ENCODE data around the gene INTS7.

DNA sequence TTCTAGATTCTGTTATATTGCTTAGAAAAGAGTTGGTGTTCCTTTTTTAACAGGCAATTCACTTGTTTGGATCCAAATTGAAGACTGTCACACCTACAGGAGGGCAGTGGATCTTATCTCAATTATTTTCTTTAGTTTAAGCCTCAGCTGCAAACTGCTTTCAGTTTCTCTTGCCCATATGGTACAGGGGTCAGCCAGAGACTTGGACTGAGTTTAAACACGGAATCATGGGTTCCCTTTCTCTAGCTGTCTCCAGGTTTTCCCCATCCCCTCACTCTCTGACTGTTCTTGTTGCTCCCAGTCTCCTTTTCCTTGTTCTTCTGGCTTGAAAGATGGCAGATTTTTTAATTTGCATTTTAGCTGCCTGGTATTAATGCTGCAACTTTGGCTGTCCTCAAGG is 18.6 kb upstream of the INTS7 start:
- TF ChIP-seq, protein P1, sequence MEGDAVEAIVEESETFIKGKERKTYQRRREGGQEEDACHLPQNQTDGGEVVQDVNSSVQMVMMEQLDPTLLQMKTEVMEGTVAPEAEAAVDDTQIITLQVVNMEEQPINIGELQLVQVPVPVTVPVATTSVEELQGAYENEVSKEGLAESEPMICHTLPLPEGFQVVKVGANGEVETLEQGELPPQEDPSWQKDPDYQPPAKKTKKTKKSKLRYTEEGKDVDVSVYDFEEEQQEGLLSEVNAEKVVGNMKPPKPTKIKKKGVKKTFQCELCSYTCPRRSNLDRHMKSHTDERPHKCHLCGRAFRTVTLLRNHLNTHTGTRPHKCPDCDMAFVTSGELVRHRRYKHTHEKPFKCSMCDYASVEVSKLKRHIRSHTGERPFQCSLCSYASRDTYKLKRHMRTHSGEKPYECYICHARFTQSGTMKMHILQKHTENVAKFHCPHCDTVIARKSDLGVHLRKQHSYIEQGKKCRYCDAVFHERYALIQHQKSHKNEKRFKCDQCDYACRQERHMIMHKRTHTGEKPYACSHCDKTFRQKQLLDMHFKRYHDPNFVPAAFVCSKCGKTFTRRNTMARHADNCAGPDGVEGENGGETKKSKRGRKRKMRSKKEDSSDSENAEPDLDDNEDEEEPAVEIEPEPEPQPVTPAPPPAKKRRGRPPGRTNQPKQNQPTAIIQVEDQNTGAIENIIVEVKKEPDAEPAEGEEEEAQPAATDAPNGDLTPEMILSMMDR (conservative IDR thresholded peaks at IDR 0.05; ENCODE audit: low read depth in 2 of 2): no peak
- no peak for TF ChIP-seq EZH2 (IDR thresholded peaks at IDR 0.05; ENCODE audit: low read depth, unreplicated experiment)
- no peak for TF ChIP-seq CREB1 (CRISPR knock-in tag; IDR thresholded peaks at IDR 0.05; ENCODE audit: low read depth)
- TF ChIP-seq, protein P2, sequence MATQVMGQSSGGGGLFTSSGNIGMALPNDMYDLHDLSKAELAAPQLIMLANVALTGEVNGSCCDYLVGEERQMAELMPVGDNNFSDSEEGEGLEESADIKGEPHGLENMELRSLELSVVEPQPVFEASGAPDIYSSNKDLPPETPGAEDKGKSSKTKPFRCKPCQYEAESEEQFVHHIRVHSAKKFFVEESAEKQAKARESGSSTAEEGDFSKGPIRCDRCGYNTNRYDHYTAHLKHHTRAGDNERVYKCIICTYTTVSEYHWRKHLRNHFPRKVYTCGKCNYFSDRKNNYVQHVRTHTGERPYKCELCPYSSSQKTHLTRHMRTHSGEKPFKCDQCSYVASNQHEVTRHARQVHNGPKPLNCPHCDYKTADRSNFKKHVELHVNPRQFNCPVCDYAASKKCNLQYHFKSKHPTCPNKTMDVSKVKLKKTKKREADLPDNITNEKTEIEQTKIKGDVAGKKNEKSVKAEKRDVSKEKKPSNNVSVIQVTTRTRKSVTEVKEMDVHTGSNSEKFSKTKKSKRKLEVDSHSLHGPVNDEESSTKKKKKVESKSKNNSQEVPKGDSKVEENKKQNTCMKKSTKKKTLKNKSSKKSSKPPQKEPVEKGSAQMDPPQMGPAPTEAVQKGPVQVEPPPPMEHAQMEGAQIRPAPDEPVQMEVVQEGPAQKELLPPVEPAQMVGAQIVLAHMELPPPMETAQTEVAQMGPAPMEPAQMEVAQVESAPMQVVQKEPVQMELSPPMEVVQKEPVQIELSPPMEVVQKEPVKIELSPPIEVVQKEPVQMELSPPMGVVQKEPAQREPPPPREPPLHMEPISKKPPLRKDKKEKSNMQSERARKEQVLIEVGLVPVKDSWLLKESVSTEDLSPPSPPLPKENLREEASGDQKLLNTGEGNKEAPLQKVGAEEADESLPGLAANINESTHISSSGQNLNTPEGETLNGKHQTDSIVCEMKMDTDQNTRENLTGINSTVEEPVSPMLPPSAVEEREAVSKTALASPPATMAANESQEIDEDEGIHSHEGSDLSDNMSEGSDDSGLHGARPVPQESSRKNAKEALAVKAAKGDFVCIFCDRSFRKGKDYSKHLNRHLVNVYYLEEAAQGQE (IDR thresholded peaks at IDR 0.05; ENCODE audit: unreplicated experiment): no peak
- no peak for TF ChIP-seq NANOG (IDR thresholded peaks at IDR 0.05; ENCODE audit: borderline replicate concordance)
- no peak for TF ChIP-seq POLR2AphosphoS5 (IDR thresholded peaks at IDR 0.05; ENCODE audit: low read depth)
- TF ChIP-seq ZNF331 (CRISPR knock-in tag; IDR thresholded peaks at IDR 0.05; ENCODE audit: low read depth): no peak
- TF ChIP-seq EZH2phosphoT487 (IDR thresholded peaks at IDR 0.05; ENCODE audit: unreplicated experiment): no peak
- TF ChIP-seq JUNB (IDR thresholded peaks at IDR 0.05; ENCODE audit: unreplicated experiment): no peak
- TF ChIP-seq, protein P3, sequence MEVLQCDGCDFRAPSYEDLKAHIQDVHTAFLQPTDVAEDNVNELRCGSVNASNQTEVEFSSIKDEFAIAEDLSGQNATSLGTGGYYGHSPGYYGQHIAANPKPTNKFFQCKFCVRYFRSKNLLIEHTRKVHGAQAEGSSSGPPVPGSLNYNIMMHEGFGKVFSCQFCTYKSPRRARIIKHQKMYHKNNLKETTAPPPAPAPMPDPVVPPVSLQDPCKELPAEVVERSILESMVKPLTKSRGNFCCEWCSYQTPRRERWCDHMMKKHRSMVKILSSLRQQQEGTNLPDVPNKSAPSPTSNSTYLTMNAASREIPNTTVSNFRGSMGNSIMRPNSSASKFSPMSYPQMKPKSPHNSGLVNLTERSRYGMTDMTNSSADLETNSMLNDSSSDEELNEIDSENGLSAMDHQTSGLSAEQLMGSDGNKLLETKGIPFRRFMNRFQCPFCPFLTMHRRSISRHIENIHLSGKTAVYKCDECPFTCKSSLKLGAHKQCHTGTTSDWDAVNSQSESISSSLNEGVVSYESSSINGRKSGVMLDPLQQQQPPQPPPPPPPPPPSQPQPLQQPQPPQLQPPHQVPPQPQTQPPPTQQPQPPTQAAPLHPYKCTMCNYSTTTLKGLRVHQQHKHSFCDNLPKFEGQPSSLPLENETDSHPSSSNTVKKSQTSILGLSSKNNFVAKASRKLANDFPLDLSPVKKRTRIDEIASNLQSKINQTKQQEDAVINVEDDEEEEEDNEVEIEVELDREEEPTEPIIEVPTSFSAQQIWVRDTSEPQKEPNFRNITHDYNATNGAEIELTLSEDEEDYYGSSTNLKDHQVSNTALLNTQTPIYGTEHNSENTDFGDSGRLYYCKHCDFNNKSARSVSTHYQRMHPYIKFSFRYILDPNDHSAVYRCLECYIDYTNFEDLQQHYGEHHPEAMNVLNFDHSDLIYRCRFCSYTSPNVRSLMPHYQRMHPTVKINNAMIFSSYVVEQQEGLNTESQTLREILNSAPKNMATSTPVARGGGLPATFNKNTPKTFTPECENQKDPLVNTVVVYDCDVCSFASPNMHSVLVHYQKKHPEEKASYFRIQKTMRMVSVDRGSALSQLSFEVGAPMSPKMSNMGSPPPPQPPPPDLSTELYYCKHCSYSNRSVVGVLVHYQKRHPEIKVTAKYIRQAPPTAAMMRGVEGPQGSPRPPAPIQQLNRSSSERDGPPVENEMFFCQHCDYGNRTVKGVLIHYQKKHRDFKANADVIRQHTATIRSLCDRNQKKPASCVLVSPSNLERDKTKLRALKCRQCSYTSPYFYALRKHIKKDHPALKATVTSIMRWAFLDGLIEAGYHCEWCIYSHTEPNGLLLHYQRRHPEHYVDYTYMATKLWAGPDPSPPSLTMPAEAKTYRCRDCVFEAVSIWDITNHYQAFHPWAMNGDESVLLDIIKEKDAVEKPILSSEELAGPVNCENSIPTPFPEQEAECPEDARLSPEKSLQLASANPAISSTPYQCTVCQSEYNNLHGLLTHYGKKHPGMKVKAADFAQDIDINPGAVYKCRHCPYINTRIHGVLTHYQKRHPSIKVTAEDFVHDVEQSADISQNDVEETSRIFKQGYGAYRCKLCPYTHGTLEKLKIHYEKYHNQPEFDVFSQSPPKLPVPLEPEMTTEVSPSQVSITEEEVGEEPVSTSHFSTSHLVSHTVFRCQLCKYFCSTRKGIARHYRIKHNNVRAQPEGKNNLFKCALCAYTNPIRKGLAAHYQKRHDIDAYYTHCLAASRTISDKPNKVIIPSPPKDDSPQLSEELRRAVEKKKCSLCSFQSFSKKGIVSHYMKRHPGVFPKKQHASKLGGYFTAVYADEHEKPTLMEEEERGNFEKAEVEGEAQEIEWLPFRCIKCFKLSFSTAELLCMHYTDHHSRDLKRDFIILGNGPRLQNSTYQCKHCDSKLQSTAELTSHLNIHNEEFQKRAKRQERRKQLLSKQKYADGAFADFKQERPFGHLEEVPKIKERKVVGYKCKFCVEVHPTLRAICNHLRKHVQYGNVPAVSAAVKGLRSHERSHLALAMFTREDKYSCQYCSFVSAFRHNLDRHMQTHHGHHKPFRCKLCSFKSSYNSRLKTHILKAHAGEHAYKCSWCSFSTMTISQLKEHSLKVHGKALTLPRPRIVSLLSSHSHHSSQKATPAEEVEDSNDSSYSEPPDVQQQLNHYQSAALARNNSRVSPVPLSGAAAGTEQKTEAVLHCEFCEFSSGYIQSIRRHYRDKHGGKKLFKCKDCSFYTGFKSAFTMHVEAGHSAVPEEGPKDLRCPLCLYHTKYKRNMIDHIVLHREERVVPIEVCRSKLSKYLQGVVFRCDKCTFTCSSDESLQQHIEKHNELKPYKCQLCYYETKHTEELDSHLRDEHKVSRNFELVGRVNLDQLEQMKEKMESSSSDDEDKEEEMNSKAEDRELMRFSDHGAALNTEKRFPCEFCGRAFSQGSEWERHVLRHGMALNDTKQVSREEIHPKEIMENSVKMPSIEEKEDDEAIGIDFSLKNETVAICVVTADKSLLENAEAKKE (CRISPR knock-in tag; IDR thresholded peaks at IDR 0.05): no peak
- TF ChIP-seq, protein P4, sequence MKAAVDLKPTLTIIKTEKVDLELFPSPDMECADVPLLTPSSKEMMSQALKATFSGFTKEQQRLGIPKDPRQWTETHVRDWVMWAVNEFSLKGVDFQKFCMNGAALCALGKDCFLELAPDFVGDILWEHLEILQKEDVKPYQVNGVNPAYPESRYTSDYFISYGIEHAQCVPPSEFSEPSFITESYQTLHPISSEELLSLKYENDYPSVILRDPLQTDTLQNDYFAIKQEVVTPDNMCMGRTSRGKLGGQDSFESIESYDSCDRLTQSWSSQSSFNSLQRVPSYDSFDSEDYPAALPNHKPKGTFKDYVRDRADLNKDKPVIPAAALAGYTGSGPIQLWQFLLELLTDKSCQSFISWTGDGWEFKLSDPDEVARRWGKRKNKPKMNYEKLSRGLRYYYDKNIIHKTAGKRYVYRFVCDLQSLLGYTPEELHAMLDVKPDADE (IDR thresholded peaks at IDR 0.05): no peak
- no peak for TF ChIP-seq STAT1 (IDR thresholded peaks at IDR 0.05; ENCODE audit: unreplicated experiment)

Data from GM23338 (cell line).